Keratinocyte (primary cell): ENCODE results near the gene SMC4.

Experiments used
- EZH2 ChIP-seq: IDR thresholded peaks from one replicate; pipeline ENCODE4 v1.6.1; 2012; ENCODE audit warnings: inconsistent platforms, mild to moderate bottlenecking, low read length, moderate library complexity
- TF ChIP-seq, protein P1 (sequence below), 3 experiments: IDR thresholded peaks in 1 of 3; conservative IDR thresholded peaks in 1 of 3; optimal IDR thresholded peaks in 1 of 3; 2 replicates in 2 of 3; 3 replicates in 1 of 3; pipeline versions ENCODE3 to v1.5.1; 2011; ENCODE audit warnings: low read length in 3 of 3, mild to moderate bottlenecking in 3 of 3, moderate library complexity in 2 of 3, control low read depth in 1 of 3, inconsistent platforms in 1 of 3; ENCODE audit not compliant: insufficient read depth in 2 of 3; ENCODE audit errors: extremely low read depth in 1 of 3

DNA sequence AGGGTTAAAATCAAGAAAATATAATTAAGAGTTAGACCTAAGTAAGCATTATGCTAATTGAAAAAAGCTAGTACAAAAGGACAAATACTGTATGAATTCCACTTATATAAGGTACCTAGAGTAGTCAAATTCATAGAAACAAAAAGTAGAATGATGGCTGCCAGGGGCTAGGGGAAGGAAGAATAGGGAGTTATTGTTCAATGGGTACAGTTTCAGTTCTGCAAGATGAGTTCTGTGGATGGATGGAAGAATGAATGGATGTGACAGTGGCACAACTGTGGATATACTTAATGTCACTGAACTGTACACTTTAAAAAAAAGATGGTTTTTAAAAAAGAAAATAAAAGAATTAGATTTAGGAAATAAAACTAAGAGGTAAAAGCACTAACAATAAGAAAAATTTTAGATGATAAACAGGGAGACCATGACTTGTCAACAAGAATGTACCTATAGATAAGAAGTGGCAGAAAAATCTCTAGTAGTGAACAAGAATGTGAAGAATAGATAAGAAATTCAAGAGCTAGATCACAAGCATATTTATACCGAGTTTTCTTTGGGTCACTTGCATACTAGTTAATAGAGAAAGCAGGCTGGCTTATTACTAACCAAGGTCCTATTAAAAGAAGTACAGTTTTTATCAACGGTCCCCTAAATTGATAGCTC lies 6.0 kb upstream of the SMC4 start:
- TF ChIP-seq, protein P1, sequence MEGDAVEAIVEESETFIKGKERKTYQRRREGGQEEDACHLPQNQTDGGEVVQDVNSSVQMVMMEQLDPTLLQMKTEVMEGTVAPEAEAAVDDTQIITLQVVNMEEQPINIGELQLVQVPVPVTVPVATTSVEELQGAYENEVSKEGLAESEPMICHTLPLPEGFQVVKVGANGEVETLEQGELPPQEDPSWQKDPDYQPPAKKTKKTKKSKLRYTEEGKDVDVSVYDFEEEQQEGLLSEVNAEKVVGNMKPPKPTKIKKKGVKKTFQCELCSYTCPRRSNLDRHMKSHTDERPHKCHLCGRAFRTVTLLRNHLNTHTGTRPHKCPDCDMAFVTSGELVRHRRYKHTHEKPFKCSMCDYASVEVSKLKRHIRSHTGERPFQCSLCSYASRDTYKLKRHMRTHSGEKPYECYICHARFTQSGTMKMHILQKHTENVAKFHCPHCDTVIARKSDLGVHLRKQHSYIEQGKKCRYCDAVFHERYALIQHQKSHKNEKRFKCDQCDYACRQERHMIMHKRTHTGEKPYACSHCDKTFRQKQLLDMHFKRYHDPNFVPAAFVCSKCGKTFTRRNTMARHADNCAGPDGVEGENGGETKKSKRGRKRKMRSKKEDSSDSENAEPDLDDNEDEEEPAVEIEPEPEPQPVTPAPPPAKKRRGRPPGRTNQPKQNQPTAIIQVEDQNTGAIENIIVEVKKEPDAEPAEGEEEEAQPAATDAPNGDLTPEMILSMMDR (optimal IDR thresholded peaks at IDR 0.05 in 1 of 3, IDR thresholded peaks at IDR 0.05 in 1 of 3, conservative IDR thresholded peaks at IDR 0.05 in 1 of 3; ENCODE audit: extremely low read depth in 1 of 3, insufficient read depth in 2 of 3, low read length in 3 of 3) = no peak
- no peak for TF ChIP-seq EZH2
